Measurements from ENCODE around the gene PPM1D.
A peak's percentile ranks its signal among the peaks of the same experiment; 100 is the strongest.

The PPM1D gene

GRCh38 chr17:60641810-60642220 is 41.8 kb downstream of the PPM1D start (continued):
- no peak for TF ChIP-seq INSM2 (tag by site-specific recombination; IDR thresholded peaks at IDR 0.05)
- TF ChIP-seq ZNF184 (tag by site-specific recombination; IDR thresholded peaks at IDR 0.05), result peak; percentile 78; the same call in 1 of the 2 replicates
- no peak for TF ChIP-seq ZNF747 (tag by site-specific recombination; IDR thresholded peaks at IDR 0.05)
- TF ChIP-seq PRDM1 (tag by site-specific recombination; IDR thresholded peaks at IDR 0.05), result peak; percentile 72; the same call in 1 of the 2 replicates
- no peak for TF ChIP-seq SP2 (tag by site-specific recombination; IDR thresholded peaks at IDR 0.05)
- TF ChIP-seq, protein P1, sequence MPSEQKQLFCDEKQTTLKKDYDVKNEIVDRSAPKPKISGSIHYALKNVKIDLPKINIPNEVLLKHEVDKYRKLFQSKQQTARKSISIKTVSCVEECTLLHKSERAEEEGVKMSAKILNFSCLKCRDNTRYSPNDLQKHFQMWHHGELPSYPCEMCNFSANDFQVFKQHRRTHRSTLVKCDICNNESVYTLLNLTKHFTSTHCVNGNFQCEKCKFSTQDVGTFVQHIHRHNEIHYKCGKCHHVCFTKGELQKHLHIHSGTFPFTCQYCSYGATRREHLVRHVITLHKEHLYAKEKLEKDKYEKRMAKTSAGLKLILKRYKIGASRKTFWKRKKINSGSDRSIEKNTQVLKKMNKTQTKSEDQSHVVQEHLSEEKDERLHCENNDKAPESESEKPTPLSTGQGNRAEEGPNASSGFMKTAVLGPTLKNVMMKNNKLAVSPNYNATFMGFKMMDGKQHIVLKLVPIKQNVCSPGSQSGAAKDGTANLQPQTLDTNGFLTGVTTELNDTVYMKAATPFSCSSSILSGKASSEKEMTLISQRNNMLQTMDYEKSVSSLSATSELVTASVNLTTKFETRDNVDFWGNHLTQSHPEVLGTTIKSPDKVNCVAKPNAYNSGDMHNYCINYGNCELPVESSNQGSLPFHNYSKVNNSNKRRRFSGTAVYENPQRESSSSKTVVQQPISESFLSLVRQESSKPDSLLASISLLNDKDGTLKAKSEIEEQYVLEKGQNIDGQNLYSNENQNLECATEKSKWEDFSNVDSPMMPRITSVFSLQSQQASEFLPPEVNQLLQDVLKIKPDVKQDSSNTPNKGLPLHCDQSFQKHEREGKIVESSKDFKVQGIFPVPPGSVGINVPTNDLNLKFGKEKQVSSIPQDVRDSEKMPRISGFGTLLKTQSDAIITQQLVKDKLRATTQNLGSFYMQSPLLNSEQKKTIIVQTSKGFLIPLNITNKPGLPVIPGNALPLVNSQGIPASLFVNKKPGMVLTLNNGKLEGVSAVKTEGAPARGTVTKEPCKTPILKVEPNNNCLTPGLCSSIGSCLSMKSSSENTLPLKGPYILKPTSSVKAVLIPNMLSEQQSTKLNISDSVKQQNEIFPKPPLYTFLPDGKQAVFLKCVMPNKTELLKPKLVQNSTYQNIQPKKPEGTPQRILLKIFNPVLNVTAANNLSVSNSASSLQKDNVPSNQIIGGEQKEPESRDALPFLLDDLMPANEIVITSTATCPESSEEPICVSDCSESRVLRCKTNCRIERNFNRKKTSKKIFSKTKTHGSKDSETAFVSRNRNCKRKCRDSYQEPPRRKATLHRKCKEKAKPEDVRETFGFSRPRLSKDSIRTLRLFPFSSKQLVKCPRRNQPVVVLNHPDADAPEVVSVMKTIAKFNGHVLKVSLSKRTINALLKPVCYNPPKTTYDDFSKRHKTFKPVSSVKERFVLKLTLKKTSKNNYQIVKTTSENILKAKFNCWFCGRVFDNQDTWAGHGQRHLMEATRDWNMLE (tag by site-specific recombination; conservative IDR thresholded peaks at IDR 0.05; ENCODE audit: low read depth), result no peak
- no peak for TF ChIP-seq ZSCAN23 (tag by site-specific recombination; IDR thresholded peaks at IDR 0.05)
- no peak for TF ChIP-seq KLF16 (tag by site-specific recombination; IDR thresholded peaks at IDR 0.05)
- no peak for TF ChIP-seq ZNF132 (tag by site-specific recombination; IDR thresholded peaks at IDR 0.05; ENCODE audit: borderline replicate concordance)
- TF ChIP-seq ZNF843 (tag by site-specific recombination; IDR thresholded peaks at IDR 0.05), result no peak
- no peak for TF ChIP-seq ZNF558 (tag by site-specific recombination; IDR thresholded peaks at IDR 0.05)
- TF ChIP-seq ZNF157 (tag by site-specific recombination; IDR thresholded peaks at IDR 0.05), result no peak
- peak; percentile 76; the same call in 1 of the 2 replicates for TF ChIP-seq ZNF626 (tag by site-specific recombination; IDR thresholded peaks at IDR 0.05)
- TF ChIP-seq, protein P2, sequence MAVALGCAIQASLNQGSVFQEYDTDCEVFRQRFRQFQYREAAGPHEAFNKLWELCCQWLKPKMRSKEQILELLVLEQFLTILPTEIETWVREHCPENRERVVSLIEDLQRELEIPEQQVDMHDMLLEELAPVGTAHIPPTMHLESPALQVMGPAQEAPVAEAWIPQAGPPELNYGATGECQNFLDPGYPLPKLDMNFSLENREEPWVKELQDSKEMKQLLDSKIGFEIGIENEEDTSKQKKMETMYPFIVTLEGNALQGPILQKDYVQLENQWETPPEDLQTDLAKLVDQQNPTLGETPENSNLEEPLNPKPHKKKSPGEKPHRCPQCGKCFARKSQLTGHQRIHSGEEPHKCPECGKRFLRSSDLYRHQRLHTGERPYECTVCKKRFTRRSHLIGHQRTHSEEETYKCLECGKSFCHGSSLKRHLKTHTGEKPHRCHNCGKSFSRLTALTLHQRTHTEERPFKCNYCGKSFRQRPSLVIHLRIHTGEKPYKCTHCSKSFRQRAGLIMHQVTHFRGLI (tag by site-specific recombination; IDR thresholded peaks at IDR 0.05), result no peak
- no peak for TF ChIP-seq ZNF292 (tag by site-specific recombination; IDR thresholded peaks at IDR 0.05; ENCODE audit: borderline replicate concordance, low read depth)
- no peak for TF ChIP-seq ZNF514 (tag by site-specific recombination; IDR thresholded peaks at IDR 0.05)
- peak; percentile 55; the same call in 1 of the 2 replicates for TF ChIP-seq IKZF3 (tag by site-specific recombination; IDR thresholded peaks at IDR 0.05)
- TF ChIP-seq SCRT2 (tag by site-specific recombination; IDR thresholded peaks at IDR 0.05), result no peak
- TF ChIP-seq KLF7 (tag by site-specific recombination; IDR thresholded peaks at IDR 0.05; ENCODE audit: borderline replicate concordance), result no peak
- no peak for TF ChIP-seq ZNF274 (IDR thresholded peaks at IDR 0.05; ENCODE audit: low read length)
- no peak for TF ChIP-seq ZNF274 (tag by site-specific recombination; IDR thresholded peaks at IDR 0.05; ENCODE audit: borderline replicate concordance)
- TF ChIP-seq PRDM2 (tag by site-specific recombination; IDR thresholded peaks at IDR 0.05; ENCODE audit: borderline replicate concordance), result no peak
- TF ChIP-seq ZNF660 (tag by site-specific recombination; IDR thresholded peaks at IDR 0.05), result peak; percentile 98
- TF ChIP-seq, protein P3, sequence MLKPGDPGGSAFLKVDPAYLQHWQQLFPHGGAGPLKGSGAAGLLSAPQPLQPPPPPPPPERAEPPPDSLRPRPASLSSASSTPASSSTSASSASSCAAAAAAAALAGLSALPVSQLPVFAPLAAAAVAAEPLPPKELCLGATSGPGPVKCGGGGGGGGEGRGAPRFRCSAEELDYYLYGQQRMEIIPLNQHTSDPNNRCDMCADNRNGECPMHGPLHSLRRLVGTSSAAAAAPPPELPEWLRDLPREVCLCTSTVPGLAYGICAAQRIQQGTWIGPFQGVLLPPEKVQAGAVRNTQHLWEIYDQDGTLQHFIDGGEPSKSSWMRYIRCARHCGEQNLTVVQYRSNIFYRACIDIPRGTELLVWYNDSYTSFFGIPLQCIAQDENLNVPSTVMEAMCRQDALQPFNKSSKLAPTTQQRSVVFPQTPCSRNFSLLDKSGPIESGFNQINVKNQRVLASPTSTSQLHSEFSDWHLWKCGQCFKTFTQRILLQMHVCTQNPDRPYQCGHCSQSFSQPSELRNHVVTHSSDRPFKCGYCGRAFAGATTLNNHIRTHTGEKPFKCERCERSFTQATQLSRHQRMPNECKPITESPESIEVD (tag by site-specific recombination; IDR thresholded peaks at IDR 0.05), result peak; percentile 46; the same call in 1 of the 2 replicates
- TF ChIP-seq ZNF654 (tag by site-specific recombination; IDR thresholded peaks at IDR 0.05; ENCODE audit: low read depth), result peak; percentile 71

Measured in HEK293 (cell line).